ENCODE data around the gene TAP2.

The TAP2 gene

GRCh38 chr6:32792901-32793435, 45.6 kb downstream of the TAP2 start:
- DNase-seq (ENCODE audit: low spot score), result no peak

- DNase-seq (ENCODE audit: low spot score), result no peak
These were observed 48.2 kb downstream of the TAP2 start for GRCh38 chr6:32790306-32790705.
